Lung (tissue), 12 donors: ENCODE data around the gene MAP7. TPM values are rescaled to one million over a fixed set of nuclear protein-coding genes. Genes with fewer than 3 reads are reported as not detected.

Source experiments
- ATAC-seq: fragments of 200-7000 bp; cut with Tn5 transposase; one replicate; pipeline ENCODE4 v1.9.1; 2020; ENCODE audit warnings: moderate number of reproducible peaks; ENCODE audit not compliant: insufficient read depth, low FRiP score
- DNase-seq, 3 donors: peaks; one replicate each; pipeline ENCODE4 v3.0.0-alpha.2; 2013 to 2017
- H3K27ac ChIP-seq, 2 donors: one replicate each; pipeline ENCODE4 v1.5.1; 2013; ENCODE audit warnings: mild to moderate bottlenecking in 2 of 2, moderate library complexity in 2 of 2, control low read depth in 1 of 2, inconsistent platforms in 1 of 2, low read depth in 1 of 2, low read length in 1 of 2
- H3K27me3 ChIP-seq, 3 donors: one replicate each; pipeline ENCODE4 v1.5.1; 2013; ENCODE audit warnings: low read length in 2 of 3; ENCODE audit not compliant: control insufficient read depth in 3 of 3, insufficient read depth in 3 of 3
- H3K36me3 ChIP-seq, 4 donors: one replicate each; pipeline ENCODE4 v1.5.1; 2013; ENCODE audit warnings: low read length in 4 of 4, mild to moderate bottlenecking in 1 of 4, moderate library complexity in 1 of 4; ENCODE audit not compliant: control insufficient read depth in 4 of 4, insufficient read depth in 4 of 4
- H3K4me1 ChIP-seq, 5 donors: one replicate each; pipeline ENCODE4 v1.5.1; 2013; ENCODE audit warnings: low read length in 5 of 5, mild to moderate bottlenecking in 2 of 5, moderate library complexity in 1 of 5; ENCODE audit not compliant: control insufficient read depth in 5 of 5, insufficient read depth in 5 of 5
- H3K4me3 ChIP-seq: one replicate; pipeline ENCODE4 v1.5.1; 2013; ENCODE audit warnings: mild to moderate bottlenecking, control low read depth, moderate library complexity
- H3K9ac ChIP-seq, 2 donors: one replicate each; pipeline ENCODE4 v1.5.1; 2013; ENCODE audit warnings: low read length in 2 of 2, control low read depth in 1 of 2; ENCODE audit not compliant: insufficient read depth in 1 of 2
- H3K9me3 ChIP-seq, 4 donors: one replicate each; pipeline ENCODE4 v1.5.1; 2013; ENCODE audit warnings: low read length in 3 of 4, mild to moderate bottlenecking in 1 of 4, moderate library complexity in 1 of 4; ENCODE audit not compliant: control insufficient read depth in 4 of 4, insufficient read depth in 3 of 4
- WGBS, 2 donors: extraction: QIAGEN DNeasy Blood & Tissue Kit; methylation state at CpG; one replicate each; pipeline ENCODE4 v1.1.7; 2013; 5-methylcytosine and 5-hydroxymethylcytosine counted together
- polyA plus RNA-seq, 2 donors: library from polyadenylated mRNA; stranded (reverse); fragments of 200-250 nt; gene quantifications; one replicate each; pipeline ENCODE4 v1.2.1, GENCODE V29; 2013
- total RNA-seq, 2 donors: library from RNA; depleted of rRNA in 1 of 2; stranded (reverse); fragments of >200 nt in 1 of 2; gene quantifications; one replicate each; pipeline ENCODE4 v1.2.1, GENCODE V29; 2014 to 2021
- TF ChIP-seq, protein P1 (sequence below): IDR thresholded peaks from 2 replicates; pipeline ENCODE4 v1.5.1; 2012; ENCODE audit warnings: mild to moderate bottlenecking; ENCODE audit errors: control extremely low read depth, extremely low read depth
- donor health status: control.
- donor health status: control.
- donor health status: Bipolar disorder and iron deficiency.
- donor health status: healthy.
- donor health status: DM: yes; HTN: yes; CAD: no.

Gene MAP7
- total and polyA plus RNA-seq, 4 donors: 8.4 to 23.4 (median 12.3) TPM

DNA sequence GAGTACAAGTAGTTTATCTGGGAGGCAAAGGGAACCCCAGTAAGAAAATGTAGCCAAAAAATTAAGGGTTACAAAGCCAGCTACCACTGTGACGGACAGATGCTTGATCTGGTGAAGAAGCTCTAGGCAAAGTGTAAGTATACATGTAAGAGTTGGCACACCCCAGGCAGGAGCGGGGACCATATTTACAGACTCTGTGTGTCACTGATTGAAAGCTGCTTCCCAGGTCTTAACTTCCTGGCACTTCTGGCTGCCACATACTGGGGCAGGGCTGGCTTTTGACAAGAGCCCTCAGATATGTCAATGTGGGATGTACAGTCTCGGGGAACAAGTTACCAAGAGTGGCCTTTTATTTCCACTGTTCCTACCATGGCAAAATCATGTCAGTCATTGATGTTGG, 212.6 kb downstream of the MAP7 start:
- no peak overlapping the region for H3K9ac ChIP-seq
- ATAC-seq: no peak

DNA sequence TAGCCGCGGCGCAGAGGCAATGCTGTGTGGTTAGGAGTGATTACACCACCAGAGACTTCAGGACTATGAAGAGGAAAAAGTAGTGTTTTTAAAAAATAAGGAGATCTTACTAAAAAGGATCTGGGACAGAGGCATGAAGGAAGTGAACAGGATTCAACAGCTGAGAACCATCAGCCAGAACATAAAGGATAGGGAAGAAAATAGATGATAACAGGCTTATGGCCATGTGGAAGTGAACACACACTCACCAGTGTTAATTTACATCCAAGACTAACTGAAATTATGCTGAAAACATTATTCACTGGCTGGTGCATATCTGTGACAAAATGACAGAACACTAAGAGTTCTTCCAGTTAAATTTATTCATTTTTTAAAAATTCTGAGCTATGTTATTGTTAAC, 213.1 kb downstream of the MAP7 start:
- H3K4me1 ChIP-seq: peaks cover 0 to 26% (median 0%) of the 10 kb centered on the region in 5 donors
- H3K4me3 ChIP-seq: no peak overlapping the region
- TF ChIP-seq, protein P1, sequence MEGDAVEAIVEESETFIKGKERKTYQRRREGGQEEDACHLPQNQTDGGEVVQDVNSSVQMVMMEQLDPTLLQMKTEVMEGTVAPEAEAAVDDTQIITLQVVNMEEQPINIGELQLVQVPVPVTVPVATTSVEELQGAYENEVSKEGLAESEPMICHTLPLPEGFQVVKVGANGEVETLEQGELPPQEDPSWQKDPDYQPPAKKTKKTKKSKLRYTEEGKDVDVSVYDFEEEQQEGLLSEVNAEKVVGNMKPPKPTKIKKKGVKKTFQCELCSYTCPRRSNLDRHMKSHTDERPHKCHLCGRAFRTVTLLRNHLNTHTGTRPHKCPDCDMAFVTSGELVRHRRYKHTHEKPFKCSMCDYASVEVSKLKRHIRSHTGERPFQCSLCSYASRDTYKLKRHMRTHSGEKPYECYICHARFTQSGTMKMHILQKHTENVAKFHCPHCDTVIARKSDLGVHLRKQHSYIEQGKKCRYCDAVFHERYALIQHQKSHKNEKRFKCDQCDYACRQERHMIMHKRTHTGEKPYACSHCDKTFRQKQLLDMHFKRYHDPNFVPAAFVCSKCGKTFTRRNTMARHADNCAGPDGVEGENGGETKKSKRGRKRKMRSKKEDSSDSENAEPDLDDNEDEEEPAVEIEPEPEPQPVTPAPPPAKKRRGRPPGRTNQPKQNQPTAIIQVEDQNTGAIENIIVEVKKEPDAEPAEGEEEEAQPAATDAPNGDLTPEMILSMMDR: no peak
- H3K27me3 ChIP-seq: no peaks in the 10 kb centered on the region
- H3K27ac ChIP-seq: no peak overlapping the region
- no peaks in the 10 kb centered on the region for H3K36me3 ChIP-seq
- DNase-seq (peak in 2 of 3 donors; percentile 41 to 64), ATAC-seq (no peak)
- no peaks in the 10 kb centered on the region for H3K9me3 ChIP-seq
- 64 to 83% methylated on average over 3 of the region's 3 CpGs for WGBS, 2 donors
- no peak overlapping the region for H3K9ac ChIP-seq

More for the DNA sequence above, 212.6 kb downstream of the MAP7 start:
- H3K4me3 ChIP-seq: no peak overlapping the region
- peaks cover 0 to 26% (median 0%) of the 10 kb centered on the region in 5 donors for H3K4me1 ChIP-seq
- 74 to 87% methylated on average over 3 of the region's 3 CpGs for WGBS, 2 donors
- H3K36me3 ChIP-seq: no peaks in the 10 kb centered on the region
- TF ChIP-seq, protein P1: no peak
- H3K27ac ChIP-seq: no peak overlapping the region
- H3K9me3 ChIP-seq: no peaks in the 10 kb centered on the region
- no peak for DNase-seq
- no peaks in the 10 kb centered on the region for H3K27me3 ChIP-seq

DNA sequence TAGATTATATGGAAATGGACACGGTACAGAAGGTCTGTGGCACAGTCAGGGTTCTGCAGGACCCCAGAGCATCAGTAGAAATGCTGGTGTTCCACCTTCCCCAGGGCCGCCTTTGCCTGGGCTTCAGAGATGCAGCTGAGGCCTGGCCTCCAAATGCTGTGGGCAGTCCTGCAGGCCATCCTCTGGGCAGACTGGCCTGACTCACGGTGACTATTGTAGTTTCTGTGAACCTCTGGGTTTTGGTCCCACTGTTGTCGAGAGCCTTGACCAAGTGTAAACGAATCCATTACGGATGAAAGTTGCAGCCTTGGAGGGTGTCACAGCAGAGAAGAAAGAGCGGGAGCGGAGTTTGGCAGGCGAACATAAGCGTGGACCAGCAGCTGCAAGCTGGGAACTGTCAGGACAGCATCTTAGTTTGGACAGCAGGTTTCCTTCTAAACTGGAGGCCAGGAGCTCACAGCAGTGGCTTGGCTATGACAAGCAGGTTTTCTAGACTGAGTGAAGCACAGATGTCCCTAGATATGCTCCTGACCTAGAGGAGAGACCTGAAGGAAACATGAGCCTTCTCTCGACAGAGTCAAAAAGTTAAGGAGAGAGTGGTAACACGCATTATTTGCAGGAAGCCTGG, 214.4 kb downstream of the MAP7 start:
- no peak overlapping the region for H3K27ac ChIP-seq
- no peaks in the 10 kb centered on the region for H3K27me3 ChIP-seq
- TF ChIP-seq, protein P1: no peak
- no peaks in the 10 kb centered on the region for H3K36me3 ChIP-seq
- DNase-seq (peak; percentile 60 to 88 (median 71)), ATAC-seq (no peak)
- no peaks in the 10 kb centered on the region for H3K9me3 ChIP-seq
- no peak overlapping the region for H3K9ac ChIP-seq
- WGBS, 2 donors: 81 to 91% methylated on average over 12 of the region's 12 CpGs
- no peak overlapping the region for H3K4me3 ChIP-seq
- peaks cover 0 to 26% (median 0%) of the 10 kb centered on the region in 5 donors for H3K4me1 ChIP-seq

DNA sequence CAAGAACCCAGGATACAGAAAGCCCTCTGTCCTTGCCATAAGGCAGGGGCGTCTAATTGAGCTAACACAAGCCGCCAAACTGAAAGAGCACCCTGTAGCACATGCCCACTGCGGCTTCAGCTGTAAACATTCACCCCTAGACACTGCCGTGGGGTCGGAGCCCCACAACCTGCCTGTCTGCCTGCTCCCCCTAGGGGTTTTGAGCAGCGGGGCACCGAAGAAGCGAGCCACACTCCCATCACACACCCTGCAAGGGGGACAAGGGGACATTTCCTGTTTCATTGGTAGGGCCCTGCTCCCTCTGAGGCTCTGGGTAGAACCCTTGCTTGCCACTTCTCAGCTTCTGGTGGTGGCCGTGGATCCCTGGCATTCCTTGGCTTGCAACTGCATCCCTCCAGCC, 215.4 kb downstream of the MAP7 start:
- Histone ChIP-seq H3K27ac (no peak overlapping the region), H3K27me3 (no peaks in the 10 kb centered on the region), H3K4me3 (no peak overlapping the region), H3K36me3 (no peaks in the 10 kb centered on the region), H3K4me1 (peaks cover 0 to 26% (median 0%) of the 10 kb centered on the region in 5 donors), H3K9me3 (no peaks in the 10 kb centered on the region), H3K9ac (no peak overlapping the region)
- ATAC-seq (no peak), DNase-seq (no peak)
- 67 to 80% methylated on average over 9 of the region's 9 CpGs for WGBS, 2 donors
- TF ChIP-seq, protein P1: no peak
